ENCODE data around the gene PPP2R1A.

The PPP2R1A gene

GRCh38 chr19:52275988-52276387 is 86.1 kb downstream of the PPP2R1A start:
- DNase-seq (ENCODE audit: low spot score) = no peak

GRCh38 chr19:52277471-52277870 is 87.6 kb downstream of the PPP2R1A start:
- no peak for TF ChIP-seq CTCF (IDR thresholded peaks at IDR 0.05; ENCODE audit: extremely low read depth, missing control alignments)
- no peak for DNase-seq (ENCODE audit: low spot score)

More at GRCh38 chr19:52275988-52276387, 86.1 kb downstream of the PPP2R1A start:
- TF ChIP-seq CTCF (IDR thresholded peaks at IDR 0.05; ENCODE audit: extremely low read depth, missing control alignments) = no peak

Data from GM20000 (cell line).